BJ (cell line): ENCODE measurements around the gene NRG3. TPM values are rescaled to one million over a fixed set of nuclear protein-coding genes. Genes with fewer than 3 reads are reported as not detected.

Experiments
- CTCF ChIA-PET: fragments of 350-600 bp; formaldehyde crosslinking; extraction: SDS; loops from one replicate; lab custom pipeline; 2021; ENCODE audit warnings: antibody characterized with exemption, inconsistent platforms; lab: Yijun Ruan, JAX
- POLR2A ChIA-PET: fragments of 300-600 bp; sonication (Branson Sonifier 250); formaldehyde crosslinking; extraction: SDS; loops from one replicate; lab custom pipeline; 2021; ENCODE audit warnings: antibody characterized with exemption; lab: Charles Lee
- DNase-seq: peaks from one replicate; pipeline ENCODE4 v3.0.0-alpha.2; 2011; ENCODE audit warnings: low read depth
- H3K27me3 ChIP-seq: 2 replicates; pipeline ENCODE4 v1.6.0; 2011; ENCODE audit warnings: low read length; ENCODE audit not compliant: control insufficient read depth, insufficient read depth
- H3K36me3 ChIP-seq: 2 replicates; pipeline ENCODE4 v1.5.1; 2011; ENCODE audit warnings: low read length; ENCODE audit not compliant: control insufficient read depth, insufficient read depth
- H3K4me3 ChIP-seq: 2 replicates; pipeline ENCODE4 v1.5.1; 2011; ENCODE audit warnings: low read depth, mild to moderate bottlenecking, control low read depth, low read length
- CTCF ChIP-seq: IDR thresholded peaks from 2 replicates; pipeline ENCODE4 v1.5.1; 2011; ENCODE audit warnings: low read depth, mild to moderate bottlenecking, control low read depth, inconsistent platforms, low read length, moderate library complexity; ENCODE audit not compliant: insufficient read depth
- polyA plus RNA-seq: library from polyadenylated mRNA; depleted of rRNA; stranded (reverse); fragments of >200 nt; gene quantifications from 2 replicates; pipeline ENCODE4 v1.2.3, GENCODE V29; 2011

NRG3 gene
- polyA plus RNA-seq, 1 experiment, result not detected

- CTCF ChIA-PET, result no interaction called here
- POLR2A ChIA-PET, result no interaction called here
- H3K27me3 ChIP-seq, result no peaks in the 10 kb centered on the region
- no peak for DNase-seq
- no peak overlapping the region for H3K4me3 ChIP-seq
- H3K36me3 ChIP-seq, result no peaks in the 10 kb centered on the region
- no peak for TF ChIP-seq CTCF
Observed at GRCh38 chr10:82914655-82915136, 1039.7 kb downstream of the NRG3 start.

- ChIA-PET POLR2A (no interaction called here), CTCF (no interaction called here)
- H3K27me3 ChIP-seq, result no peaks in the 10 kb centered on the region
- DNase-seq, result no peak
- no peaks in the 10 kb centered on the region for H3K36me3 ChIP-seq
- no peak for TF ChIP-seq CTCF
- H3K4me3 ChIP-seq, result no peak overlapping the region
Observed at GRCh38 chr10:82916941-82917340, 1041.9 kb downstream of the NRG3 start.

GRCh38 chr10:82918022-82918421 lies 1043.0 kb downstream of the NRG3 start:
- POLR2A ChIA-PET, result no interaction called here

GRCh38 chr10:82922046-82922445 lies 1047.1 kb downstream of the NRG3 start:
- H3K36me3 ChIP-seq, result no peaks in the 10 kb centered on the region
- CTCF ChIA-PET, result no interaction called here
- DNase-seq, result no peak
- H3K4me3 ChIP-seq, result no peak overlapping the region
- POLR2A ChIA-PET, result no interaction called here
- no peaks in the 10 kb centered on the region for H3K27me3 ChIP-seq
- TF ChIP-seq CTCF, result no peak

More at GRCh38 chr10:82918022-82918421, 1043.0 kb downstream of the NRG3 start:
- CTCF ChIA-PET, result no interaction called here
- TF ChIP-seq CTCF, result no peak
- DNase-seq, result no peak
- H3K4me3 ChIP-seq, result no peak overlapping the region
- H3K36me3 ChIP-seq, result no peaks in the 10 kb centered on the region
- no peaks in the 10 kb centered on the region for H3K27me3 ChIP-seq

GRCh38 chr10:82922755-82923154 lies 1047.8 kb downstream of the NRG3 start:
- no peak for TF ChIP-seq CTCF
- DNase-seq, result no peak
- H3K4me3 ChIP-seq, result no peak overlapping the region
- ChIA-PET POLR2A (no interaction called here), CTCF (interaction anchor here (1.0 kb wide), 1 partner anchor 48 kb away, joined by 3 read pairs; no protein-coding TSS in a partner anchor)
- no peaks in the 10 kb centered on the region for H3K27me3 ChIP-seq
- H3K36me3 ChIP-seq, result no peaks in the 10 kb centered on the region
